Stimulated activated CD8-positive, alpha-beta memory T cell treated with anti-CD3 and anti-CD28 coated beads, Interleukin-12 subunit alpha, Interleukin-12 subunit beta, amount 100 ng/mL, for 24 hours (primary cell): ENCODE results near the gene PDE3B.
"Not testable (repeated sequence)": the region's sequence is repeated elsewhere in the genome, so short reads cannot be mapped to it uniquely, and the experiment has no call there.

Experiments
- DNase-seq: peaks from one replicate; pipeline ENCODE4 v3.0.0-alpha.2; 2020; ENCODE audit errors: extremely low read depth

The PDE3B gene

GRCh38 chr11:14676068-14676467 lies 32.5 kb downstream of the PDE3B start:
- no peak for DNase-seq

GRCh38 chr11:14677146-14677545 lies 33.5 kb downstream of the PDE3B start:
- DNase-seq, result no peak

- no peak for DNase-seq
Measured at GRCh38 chr11:14678350-14678749, 34.7 kb downstream of the PDE3B start.

- DNase-seq, result no peak
Measured at GRCh38 chr11:14679662-14680061, 36.1 kb downstream of the PDE3B start.

- DNase-seq, result not testable (repeated sequence)
Measured at GRCh38 chr11:14684234-14684915, 40.8 kb downstream of the PDE3B start.

GRCh38 chr11:14687456-14687855 lies 43.9 kb downstream of the PDE3B start:
- no peak for DNase-seq

GRCh38 chr11:14687943-14688627 lies 44.5 kb downstream of the PDE3B start:
- no peak for DNase-seq

- DNase-seq, result not testable (repeated sequence)
Measured at GRCh38 chr11:14695656-14696055, 52.1 kb downstream of the PDE3B start.

- DNase-seq, result no peak
Measured at GRCh38 chr11:14698771-14699170, 55.2 kb downstream of the PDE3B start.

- DNase-seq, result no peak
Measured at GRCh38 chr11:14700593-14700992, 57.0 kb downstream of the PDE3B start.

GRCh38 chr11:14702760-14703159 lies 59.2 kb downstream of the PDE3B start:
- DNase-seq, result no peak

GRCh38 chr11:14703731-14704130 lies 60.1 kb downstream of the PDE3B start:
- no peak for DNase-seq

GRCh38 chr11:14705067-14705466 lies 61.5 kb downstream of the PDE3B start:
- no peak for DNase-seq

GRCh38 chr11:14713496-14714244 lies 70.1 kb downstream of the PDE3B start:
- no peak for DNase-seq

GRCh38 chr11:14715669-14716068 lies 72.1 kb downstream of the PDE3B start:
- DNase-seq, result not testable (repeated sequence)

- no peak for DNase-seq
Measured at GRCh38 chr11:14722496-14722895, 78.9 kb downstream of the PDE3B start.

GRCh38 chr11:14725150-14725549 lies 81.5 kb downstream of the PDE3B start:
- DNase-seq, result no peak

GRCh38 chr11:14727215-14727614 lies 83.6 kb downstream of the PDE3B start:
- DNase-seq, result no peak

GRCh38 chr11:14727746-14728145 lies 84.1 kb downstream of the PDE3B start:
- DNase-seq, result no peak

- DNase-seq, result not testable (repeated sequence)
Measured at GRCh38 chr11:14740539-14740938, 96.9 kb downstream of the PDE3B start.

GRCh38 chr11:14741195-14741594 lies 97.6 kb downstream of the PDE3B start:
- DNase-seq, result no peak

- no peak for DNase-seq
Measured at GRCh38 chr11:14742849-14743559, 99.4 kb downstream of the PDE3B start.
